ENCODE measurements around the gene TTC34. TPM values are rescaled to one million over a fixed set of nuclear protein-coding genes. Genes with fewer than 3 reads are reported as not detected.
"Not testable (repeated sequence)": the region's sequence is repeated elsewhere in the genome, so short reads cannot be mapped to it uniquely, and the experiment has no call there.

Gene TTC34
- total and polyA plus RNA-seq, 10 of the 15 experiments (the other 5 are each of a cell fraction or from before 2014, with no cell fraction given): 0.03 to 0.49 (median 0.05) TPM; not detected in 2

DNA sequence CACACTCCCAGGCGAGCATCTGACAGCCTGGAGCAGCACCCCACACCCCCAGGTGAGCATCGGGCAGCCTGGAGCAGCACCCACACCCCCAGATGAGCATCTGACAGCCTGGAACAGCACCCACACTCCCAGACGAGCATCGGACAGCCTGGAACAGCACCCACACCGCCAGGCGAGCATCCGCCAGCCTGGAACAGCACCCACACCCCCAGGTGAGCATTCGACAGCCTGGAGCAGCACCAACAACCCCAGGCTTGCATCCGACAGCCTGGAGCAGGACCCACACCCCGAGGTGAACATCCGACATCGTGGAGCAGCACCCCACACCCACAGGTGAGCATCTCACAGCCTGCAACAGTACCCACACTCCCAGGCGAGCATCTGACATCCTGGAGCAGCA is 42.1 kb downstream of the TTC34 start:
- H2AFZ ChIP-seq (ENCODE audit: control insufficient read depth, low read depth, low read length); CTCF ChIA-PET; BruUV-seq (replicated peaks); H3K27me3 ChIP-seq (replicated peaks in 1 of 2; ENCODE audit: control insufficient read depth in 2 of 2, insufficient read depth in 2 of 2, low read length in 1 of 2); intact Hi-C loops (cut with micrococcal nuclease; ENCODE audit: unreplicated experiment); ATAC-seq; FAIRE-seq; H3K4me3 ChIP-seq; POLR2A ChIA-PET; H3K9ac ChIP-seq (ENCODE audit: control insufficient read depth, insufficient read depth, low read length); RAD21 ChIA-PET (ENCODE audit: unreplicated experiment); H4K20me1 ChIP-seq (ENCODE audit: control insufficient read depth, insufficient read depth); in situ Hi-C loops (cut with MboI); H3K4me2 ChIP-seq (ENCODE audit: control insufficient read depth, insufficient read depth); H3K79me2 ChIP-seq (ENCODE audit: control insufficient read depth, insufficient read depth, low read length); DNase-seq (ENCODE audit: low read depth, low spot score); H3K27ac ChIP-seq (ENCODE audit: control insufficient read depth, insufficient read depth); H3K4me1 ChIP-seq (ENCODE audit: control insufficient read depth, insufficient read depth, low read length); H3K9me3 ChIP-seq (replicated peaks; ENCODE audit: control insufficient read depth, insufficient read depth, low read length); H3K36me3 ChIP-seq (ENCODE audit: control insufficient read depth in 2 of 2, insufficient read depth in 2 of 2, low read length in 1 of 2); SMC1A ChIA-PET (ENCODE audit: uncharacterized antibody, unreplicated experiment): not testable (repeated sequence)
- 8% methylated on average over 7 of the region's 13 CpGs for WGBS (ENCODE audit: insufficient coverage, insufficient replicate concordance, low lambda C conversion rate, missing lambda C conversion rate)

DNA sequence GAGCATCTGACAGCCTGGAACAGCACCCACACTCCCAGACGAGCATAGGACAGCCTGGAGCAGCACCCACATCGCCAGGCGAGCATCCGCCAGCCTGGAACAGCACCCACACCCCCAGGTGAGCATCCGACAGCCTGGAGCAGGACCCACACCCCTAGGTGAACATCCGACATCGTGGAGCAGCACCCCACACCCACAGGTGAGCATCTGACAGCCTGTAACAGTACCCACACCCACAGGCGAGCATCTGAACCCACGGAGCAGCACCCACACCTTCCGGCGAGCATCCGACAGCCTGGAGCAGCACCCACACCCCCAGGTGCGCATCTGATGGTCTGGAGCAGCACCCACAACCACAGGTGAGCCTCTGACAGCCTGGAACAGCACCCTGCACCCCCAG is 44.0 kb downstream of the TTC34 start:
- RAD21 ChIA-PET (ENCODE audit: unreplicated experiment); H3K4me1 ChIP-seq (ENCODE audit: control insufficient read depth, insufficient read depth, low read length); DNase-seq (ENCODE audit: low read depth, low spot score); H4K20me1 ChIP-seq (ENCODE audit: control insufficient read depth, insufficient read depth); ATAC-seq; intact Hi-C loops (cut with micrococcal nuclease; ENCODE audit: unreplicated experiment); FAIRE-seq; BruUV-seq (replicated peaks); H3K27me3 ChIP-seq (replicated peaks in 1 of 2; ENCODE audit: control insufficient read depth in 2 of 2, insufficient read depth in 2 of 2, low read length in 1 of 2); H3K4me3 ChIP-seq; H3K9me3 ChIP-seq (replicated peaks; ENCODE audit: control insufficient read depth, insufficient read depth, low read length); H3K4me2 ChIP-seq (ENCODE audit: control insufficient read depth, insufficient read depth); H2AFZ ChIP-seq (ENCODE audit: control insufficient read depth, low read depth, low read length); H3K79me2 ChIP-seq (ENCODE audit: control insufficient read depth, insufficient read depth, low read length); CTCF ChIA-PET; POLR2A ChIA-PET; SMC1A ChIA-PET (ENCODE audit: uncharacterized antibody, unreplicated experiment); H3K9ac ChIP-seq (ENCODE audit: control insufficient read depth, insufficient read depth, low read length); H3K36me3 ChIP-seq (ENCODE audit: control insufficient read depth in 2 of 2, insufficient read depth in 2 of 2, low read length in 1 of 2); in situ Hi-C loops (cut with MboI); H3K27ac ChIP-seq (ENCODE audit: control insufficient read depth, insufficient read depth): not testable (repeated sequence)
- 7% methylated on average over 9 of the region's 13 CpGs for WGBS (ENCODE audit: insufficient coverage, insufficient replicate concordance, low lambda C conversion rate, missing lambda C conversion rate)

DNA sequence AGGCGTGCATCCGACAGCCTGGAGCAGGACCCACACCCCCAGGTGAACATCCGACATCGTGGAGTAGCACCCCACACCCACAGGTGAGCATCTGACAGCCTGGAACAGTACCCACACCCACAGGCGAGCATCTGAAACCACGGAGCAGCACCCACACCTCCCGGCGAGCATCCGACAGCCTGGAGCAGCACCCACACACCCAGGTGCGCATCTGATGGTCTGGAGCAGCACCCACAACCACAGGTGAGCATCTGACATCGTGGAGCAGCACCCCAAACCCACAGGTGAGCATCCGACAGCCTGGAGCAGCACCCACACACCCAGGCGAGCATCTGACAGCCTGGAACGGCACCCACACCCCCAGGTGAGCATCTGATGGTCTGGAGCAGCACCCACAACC is 46.1 kb downstream of the TTC34 start:
- H3K27me3 ChIP-seq (replicated peaks in 1 of 2; ENCODE audit: control insufficient read depth in 2 of 2, insufficient read depth in 2 of 2, low read length in 1 of 2); H3K4me1 ChIP-seq (ENCODE audit: control insufficient read depth, insufficient read depth, low read length); intact Hi-C loops (cut with micrococcal nuclease; ENCODE audit: unreplicated experiment); H3K9me3 ChIP-seq (replicated peaks; ENCODE audit: control insufficient read depth, insufficient read depth, low read length); POLR2A ChIA-PET; ATAC-seq; H4K20me1 ChIP-seq (ENCODE audit: control insufficient read depth, insufficient read depth); H3K9ac ChIP-seq (ENCODE audit: control insufficient read depth, insufficient read depth, low read length); in situ Hi-C loops (cut with MboI); RAD21 ChIA-PET (ENCODE audit: unreplicated experiment); H3K79me2 ChIP-seq (ENCODE audit: control insufficient read depth, insufficient read depth, low read length); H3K36me3 ChIP-seq (ENCODE audit: control insufficient read depth in 2 of 2, insufficient read depth in 2 of 2, low read length in 1 of 2); H3K4me2 ChIP-seq (ENCODE audit: control insufficient read depth, insufficient read depth); BruUV-seq (replicated peaks); SMC1A ChIA-PET (ENCODE audit: uncharacterized antibody, unreplicated experiment); CTCF ChIA-PET; H3K4me3 ChIP-seq; FAIRE-seq; H3K27ac ChIP-seq (ENCODE audit: control insufficient read depth, insufficient read depth); DNase-seq (ENCODE audit: low read depth, low spot score); H2AFZ ChIP-seq (ENCODE audit: control insufficient read depth, low read depth, low read length): not testable (repeated sequence)
- WGBS (ENCODE audit: insufficient coverage, insufficient replicate concordance, low lambda C conversion rate, missing lambda C conversion rate): 7% methylated on average over 2 of the region's 14 CpGs

DNA sequence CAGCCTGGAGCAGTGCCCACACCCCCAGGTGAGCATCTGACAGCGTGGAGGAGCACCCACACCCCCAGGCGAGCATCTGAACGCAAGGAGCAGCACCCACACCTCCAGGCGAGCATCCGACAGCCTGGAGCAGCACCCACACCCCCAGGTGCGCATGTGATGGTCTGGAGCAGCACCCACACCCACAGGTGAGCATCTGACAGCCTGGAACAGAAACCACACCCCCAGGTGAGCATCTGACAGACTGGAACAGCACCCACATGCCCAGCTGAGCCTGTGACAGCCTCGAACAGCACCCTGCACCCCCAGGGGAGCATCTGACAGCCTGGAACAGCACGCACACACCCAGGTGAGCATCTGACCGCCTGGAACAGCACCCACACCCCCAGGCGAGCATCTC is 46.9 kb downstream of the TTC34 start:
- RAD21 ChIA-PET (ENCODE audit: unreplicated experiment); SMC1A ChIA-PET (ENCODE audit: uncharacterized antibody, unreplicated experiment); POLR2A ChIA-PET; H3K9me3 ChIP-seq (replicated peaks; ENCODE audit: control insufficient read depth, insufficient read depth, low read length); intact Hi-C loops (cut with micrococcal nuclease; ENCODE audit: unreplicated experiment); H4K20me1 ChIP-seq (ENCODE audit: control insufficient read depth, insufficient read depth); H3K27ac ChIP-seq (ENCODE audit: control insufficient read depth, insufficient read depth); BruUV-seq (replicated peaks); FAIRE-seq; H3K9ac ChIP-seq (ENCODE audit: control insufficient read depth, insufficient read depth, low read length); H2AFZ ChIP-seq (ENCODE audit: control insufficient read depth, low read depth, low read length); H3K4me2 ChIP-seq (ENCODE audit: control insufficient read depth, insufficient read depth); in situ Hi-C loops (cut with MboI); CTCF ChIA-PET; H3K4me1 ChIP-seq (ENCODE audit: control insufficient read depth, insufficient read depth, low read length); H3K36me3 ChIP-seq (ENCODE audit: control insufficient read depth in 2 of 2, insufficient read depth in 2 of 2, low read length in 1 of 2); ATAC-seq; H3K79me2 ChIP-seq (ENCODE audit: control insufficient read depth, insufficient read depth, low read length); H3K27me3 ChIP-seq (replicated peaks in 1 of 2; ENCODE audit: control insufficient read depth in 2 of 2, insufficient read depth in 2 of 2, low read length in 1 of 2); DNase-seq (ENCODE audit: low read depth, low spot score); H3K4me3 ChIP-seq: not testable (repeated sequence)
- WGBS (ENCODE audit: insufficient coverage, insufficient replicate concordance, low lambda C conversion rate, missing lambda C conversion rate): 6% methylated on average over 2 of the region's 10 CpGs

Data from GM12878 (cell line).